ENCODE results near the gene ADCY9. TPM values are rescaled to one million over a fixed set of nuclear protein-coding genes. Genes with fewer than 3 reads are reported as not detected.

The ADCY9 gene
- total RNA-seq, 1 experiment from 2014 or later, result 9.8 TPM

GRCh38 chr16:4081047-4081446, 35.2 kb downstream of the ADCY9 start:
- H3K9me2 ChIP-seq (ENCODE audit: insufficient read depth), result no peaks in the 10 kb centered on the region; the same call in 1 of the 2 replicates
- H4K20me1 ChIP-seq (ENCODE audit: insufficient read depth), result no peaks in the 10 kb centered on the region
- H2AFZ ChIP-seq (ENCODE audit: low read depth, low read length, poor library complexity, severe bottlenecking), result no peak overlapping the region
- DNase-seq (ENCODE audit: low read depth, low spot score) (no peak), ATAC-seq (no peak)
- ChIA-PET RAD21 (ENCODE audit: low non-redundant PET in 1 of 2, low total read pairs in 2 of 2, uncharacterized antibody in 2 of 2, unreplicated experiment in 2 of 2) (no interaction called here), POLR2A (no interaction called here), CTCF (no interaction called here)
- no TSS peak for BruUV-seq (replicated peaks)
- H3K9me3 ChIP-seq (ENCODE audit: control insufficient read depth in 1 of 2, insufficient read depth in 1 of 2, low read depth in 1 of 2, low read length in 2 of 2), result no peaks in the 10 kb centered on the region
- H3K9ac ChIP-seq (ENCODE audit: low read length), result no peak overlapping the region
- intact Hi-C loops (cut with micrococcal nuclease), result no loop called here
- no peak overlapping the region for H3K4me2 ChIP-seq (ENCODE audit: low read length)
- no peak overlapping the region for H3K4me3 ChIP-seq (replicated peaks in 1 of 2; ENCODE audit: low read depth in 1 of 2, low read length in 2 of 2)
- no peaks in the 10 kb centered on the region for H3K36me3 ChIP-seq (ENCODE audit: control insufficient read depth in 1 of 2, insufficient read depth in 2 of 2, low read length in 2 of 2)
- no peak for TF ChIP-seq FOSL1 (IDR thresholded peaks at IDR 0.05; ENCODE audit: low read depth)
- TF ChIP-seq ZBTB33 (IDR thresholded peaks at IDR 0.05; ENCODE audit: extremely low read depth, insufficient replicate concordance, low read length), result no peak
- no peak for TF ChIP-seq TCF7L2 (IDR thresholded peaks at IDR 0.05; ENCODE audit: borderline replicate concordance, extremely low read depth, insufficient read depth, insufficient read length)
- TF ChIP-seq ZNF274 (IDR thresholded peaks at IDR 0.05; ENCODE audit: low read depth, low read length), result no peak
- TF ChIP-seq ATF3 (IDR thresholded peaks at IDR 0.05), result no peak
- TF ChIP-seq CEBPB (IDR thresholded peaks at IDR 0.05; ENCODE audit: low read depth), result no peak
- no peak for TF ChIP-seq ELF1 (IDR thresholded peaks at IDR 0.05; ENCODE audit: borderline replicate concordance, low read depth)
- no peak for TF ChIP-seq CTCF (IDR thresholded peaks at IDR 0.05 in 2 of 3, conservative IDR thresholded peaks at IDR 0.05 in 1 of 3; ENCODE audit: borderline replicate concordance in 1 of 3, insufficient read depth in 1 of 3, low read depth in 2 of 3, low read length in 2 of 3)
- no peak for TF ChIP-seq EGR1 (IDR thresholded peaks at IDR 0.05; ENCODE audit: low read depth)
- no peak for TF ChIP-seq CBX3 (IDR thresholded peaks at IDR 0.05; ENCODE audit: low read depth)
- TF ChIP-seq MAX (IDR thresholded peaks at IDR 0.05), result no peak
- TF ChIP-seq JUND (IDR thresholded peaks at IDR 0.05), result no peak
- no peak for TF ChIP-seq YY1 (IDR thresholded peaks at IDR 0.05; ENCODE audit: extremely low read depth, insufficient replicate concordance, low read depth, low read length)
- no peak for TF ChIP-seq RAD21 (IDR thresholded peaks at IDR 0.05; ENCODE audit: low read depth)
- no peak for TF ChIP-seq POLR2AphosphoS5 (IDR thresholded peaks at IDR 0.05; ENCODE audit: low read depth, low read length)
- no peak for TF ChIP-seq EZH2 (IDR thresholded peaks at IDR 0.05)
- TF ChIP-seq SP1 (IDR thresholded peaks at IDR 0.05; ENCODE audit: low read depth), result no peak
- no peak for TF ChIP-seq POLR2A (IDR thresholded peaks at IDR 0.05; ENCODE audit: borderline replicate concordance, extremely low read depth, insufficient read depth, insufficient read length)
- no peak for TF ChIP-seq ZFX (IDR thresholded peaks at IDR 0.05)
- no peaks in the 10 kb centered on the region for H3K27me3 ChIP-seq (ENCODE audit: insufficient read depth, low read length)
- peaks cover 24% of the 10 kb centered on the region in 2 experiments for H3K4me1 ChIP-seq (ENCODE audit: control insufficient read depth in 1 of 2, insufficient read depth in 2 of 2, low read length in 2 of 2)
- no peak overlapping the region for H3K27ac ChIP-seq (ENCODE audit: low read depth, low read length)
- no peaks in the 10 kb centered on the region for H3K79me2 ChIP-seq (ENCODE audit: insufficient read depth, low read length)

All from HCT116 (cell line).